Measurements from ENCODE around the gene MMP7.

- TF ChIP-seq CTCF (IDR thresholded peaks at IDR 0.05; ENCODE audit: poor library complexity) (no peak), EZH2 (IDR thresholded peaks at IDR 0.05; ENCODE audit: borderline replicate concordance) (no peak), EZH2phosphoT487 (IDR thresholded peaks at IDR 0.05; ENCODE audit: low read depth, severe bottlenecking, unreplicated experiment) (no peak)
Measured at GRCh38 chr11:102553835-102554282, 23.3 kb upstream of the MMP7 start.

Data from hepatocyte (in vitro differentiated cells).